T-helper 2 cell (primary cell): ENCODE data around the gene AFF3.

Source experiments
- DNase-seq, 5 experiments: peaks; one replicate each; pipeline versions ENCODE4 v3.0.0 to v3.0.0-alpha.2; 2012 to 2022

Gene AFF3

DNA sequence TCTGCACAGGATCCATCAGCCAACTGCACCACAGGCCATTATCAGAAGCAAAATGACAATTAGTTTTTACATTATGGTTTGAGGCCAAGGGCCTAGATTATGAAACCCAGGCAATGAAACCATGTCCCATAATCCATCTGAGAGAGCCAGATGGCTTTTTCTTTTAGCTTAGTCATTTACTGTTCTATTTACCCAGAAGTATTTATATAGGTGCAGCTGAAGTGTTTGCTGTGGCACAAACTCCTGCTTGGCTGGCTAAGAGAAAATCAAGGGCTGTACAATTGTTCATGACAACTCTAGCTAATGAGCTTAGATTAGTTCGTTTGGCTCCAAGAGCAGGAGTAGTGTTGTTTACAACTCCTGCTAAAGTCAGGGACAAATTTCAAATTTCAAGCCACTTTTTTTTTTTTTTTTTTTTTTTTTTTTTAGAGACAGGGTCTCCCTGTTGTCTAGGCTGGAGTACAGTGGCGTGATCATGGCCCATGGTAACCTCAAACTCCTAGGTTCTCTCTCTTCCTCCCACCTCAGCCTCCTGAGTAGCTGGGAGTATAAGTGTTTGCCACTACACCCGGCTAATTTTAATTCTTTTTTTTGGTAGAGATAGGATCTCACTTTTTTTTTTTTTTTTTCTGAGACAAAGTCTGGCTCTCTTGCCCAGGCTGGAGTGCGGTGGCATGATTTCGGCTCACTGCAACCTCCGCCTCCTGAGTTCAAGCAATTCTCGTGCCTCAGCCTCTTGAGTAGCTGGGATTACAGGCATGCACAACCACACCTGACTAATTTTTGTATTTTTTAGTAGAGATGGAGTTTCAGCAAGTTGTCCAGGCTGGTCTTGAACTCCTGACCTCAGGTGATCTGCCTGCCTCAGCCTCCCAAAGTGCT lies 634.2 kb downstream of the AFF3 start:
- no peak for DNase-seq

- DNase-seq, result no peak
These were observed 637.4 kb downstream of the AFF3 start for GRCh38 chr2:99504844-99505584.

GRCh38 chr2:99503662-99504416 lies 638.6 kb downstream of the AFF3 start:
- peak in 1 of 5 experiments; percentile 34 for DNase-seq

- no peak for DNase-seq
These were observed 646.4 kb downstream of the AFF3 start for GRCh38 chr2:99496021-99496420.
